IMR-90 (cell line): Measurements from ENCODE around the gene STAT4. TPM values are rescaled to one million over a fixed set of nuclear protein-coding genes. Genes with fewer than 3 reads are reported as not detected.

Experiments
- ATAC-seq: fragments of 200-7000 bp; cut with Tn5 transposase; 2 replicates; pipeline ENCODE4 v1.9.1; 2020; ENCODE audit warnings: low read depth, mild to moderate bottlenecking, moderate library complexity
- BruUV-seq: library from RNA; stranded (reverse); fragments of 400-500 nt; replicated peaks from 2 replicates; lab custom pipeline; 2021; lab: Mats Ljungman, UMichigan
- CTCF ChIA-PET: fragments of 300-600 bp; formaldehyde crosslinking; extraction: SDS; loops from one replicate; lab custom pipeline; 2021; ENCODE audit warnings: antibody characterized with exemption; lab: Yijun Ruan, JAX
- POLR2A ChIA-PET: fragments of 300-600 bp; sonication (Branson Sonifier 250); formaldehyde crosslinking; loops from one replicate; lab custom pipeline; 2022; ENCODE audit warnings: antibody characterized with exemption; ENCODE audit not compliant: unreplicated experiment; lab: Charles Lee
- DNase-seq: peaks from one replicate; pipeline ENCODE4 v3.0.0; 2013
- H2AFZ ChIP-seq: replicated peaks from 2 replicates; pipeline ENCODE3; 2013; ENCODE audit warnings: low read length, mild to moderate bottlenecking; ENCODE audit not compliant: poor library complexity
- H2AK5ac ChIP-seq: 2 replicates; pipeline ENCODE4 v1.6.1; 2013; ENCODE audit warnings: low read depth, low read length, inconsistent platforms
- H2AK9ac ChIP-seq: replicated peaks from 2 replicates; pipeline ENCODE3; 2013; ENCODE audit warnings: mild to moderate bottlenecking, low read depth, low read length, moderate library complexity; ENCODE audit not compliant: poor library complexity
- H2BK120ac ChIP-seq: 2 replicates; pipeline ENCODE4 v1.6.1; 2013; ENCODE audit warnings: low read depth, low read length, inconsistent platforms
- H2BK15ac ChIP-seq: 3 replicates; pipeline ENCODE4 v1.6.1; 2013; ENCODE audit warnings: low read depth, low read length, inconsistent platforms
- H2BK20ac ChIP-seq: 2 replicates; pipeline ENCODE4 v1.6.1; 2013; ENCODE audit warnings: low read depth, mild to moderate bottlenecking, inconsistent platforms, low read length, moderate library complexity
- H2BK5ac ChIP-seq: 2 replicates; pipeline ENCODE4 v1.6.1; 2013; ENCODE audit warnings: mild to moderate bottlenecking, low read depth, low read length, inconsistent platforms; ENCODE audit not compliant: poor library complexity, severe bottlenecking
- H3K14ac ChIP-seq: replicated peaks from 2 replicates; pipeline ENCODE4 v1.6.1; 2013; ENCODE audit warnings: low read depth, low read length, inconsistent platforms
- H3K18ac ChIP-seq: 2 replicates; pipeline ENCODE4 v1.6.1; 2013; ENCODE audit warnings: low read depth, low read length, control low read depth
- H3K23ac ChIP-seq: 2 replicates; pipeline ENCODE4 v1.6.1; 2013; ENCODE audit warnings: low read depth, low read length, inconsistent platforms
- H3K27ac ChIP-seq: 2 replicates; pipeline ENCODE4 v1.5.1; 2013; ENCODE audit warnings: mild to moderate bottlenecking, control low read depth, low read length; ENCODE audit not compliant: insufficient read depth
- H3K27me3 ChIP-seq: 2 replicates; pipeline ENCODE4 v1.6.1; 2013; ENCODE audit warnings: low read length; ENCODE audit not compliant: control insufficient read depth, insufficient read depth
- H3K36me3 ChIP-seq: 2 replicates; pipeline ENCODE4 v1.6.1; 2013; ENCODE audit warnings: low read length, mixed read lengths; ENCODE audit not compliant: control insufficient read depth, insufficient read depth
- H3K4ac ChIP-seq: 2 replicates; pipeline ENCODE4 v1.6.1; 2013; ENCODE audit warnings: low read depth, low read length, inconsistent platforms
- H3K4me1 ChIP-seq: 2 replicates; pipeline ENCODE4 v1.6.1; 2013; ENCODE audit warnings: low read length, mixed read lengths; ENCODE audit not compliant: control insufficient read depth, insufficient read depth
- H3K4me2 ChIP-seq: 2 replicates; pipeline ENCODE4 v1.6.1; 2013; ENCODE audit warnings: low read depth, mild to moderate bottlenecking, control low read depth, low read length, moderate library complexity
- H3K4me3 ChIP-seq: 2 replicates; pipeline ENCODE4 v1.5.1; 2013; ENCODE audit warnings: low read depth, mild to moderate bottlenecking, control low read depth, low read length, moderate library complexity; ENCODE audit not compliant: insufficient read depth
- H3K56ac ChIP-seq: 2 replicates; pipeline ENCODE4 v1.6.1; 2013; ENCODE audit warnings: low read length, inconsistent platforms; ENCODE audit not compliant: insufficient read depth; ENCODE audit errors: extremely low read depth
- H3K79me1 ChIP-seq, 2 experiments: 2 replicates each; pipeline ENCODE4 v1.6.1; 2013; ENCODE audit warnings: low read length in 2 of 2, inconsistent platforms in 1 of 2, low read depth in 1 of 2
- H3K9ac ChIP-seq: 2 replicates; pipeline ENCODE4 v1.6.1; 2013; ENCODE audit warnings: low read depth, low read length, control low read depth
- H3K9me1 ChIP-seq: 2 replicates; pipeline ENCODE4 v1.6.1; 2013; ENCODE audit warnings: low read length, inconsistent platforms; ENCODE audit not compliant: insufficient read depth
- H3K9me3 ChIP-seq: 2 replicates; pipeline ENCODE4 v1.6.1; 2013; ENCODE audit warnings: low read length; ENCODE audit not compliant: control insufficient read depth, insufficient read depth
- H4K20me1 ChIP-seq: 2 replicates; pipeline ENCODE4 v1.6.1; 2013; ENCODE audit warnings: low read length, inconsistent platforms; ENCODE audit not compliant: insufficient read depth
- H4K5ac ChIP-seq: 2 replicates; pipeline ENCODE4 v1.6.1; 2013; ENCODE audit warnings: mild to moderate bottlenecking, low read depth, low read length, control low read depth
- H4K8ac ChIP-seq, 2 experiments: 2 replicates each; pipeline ENCODE4 v1.6.1; 2013; ENCODE audit warnings: low read depth in 2 of 2, low read length in 2 of 2, control low read depth in 1 of 2, inconsistent platforms in 1 of 2
- H4K91ac ChIP-seq: 2 replicates; pipeline ENCODE4 v1.6.1; 2013; ENCODE audit warnings: low read depth, low read length, inconsistent platforms; ENCODE audit not compliant: insufficient read depth
- BHLHE40 ChIP-seq: fragments of 150-350 bp; IDR thresholded peaks from 2 replicates; pipeline ENCODE4 v1.6.1; 2016; ENCODE audit warnings: mild to moderate bottlenecking, low read depth, low read length
- CHD1 ChIP-seq: IDR thresholded peaks from 2 replicates; pipeline ENCODE4 v1.6.1; 2012; ENCODE audit warnings: low read depth, low read length, improper control_type of control experiment
- FOS ChIP-seq: fragments of 150-350 bp; IDR thresholded peaks from 2 replicates; pipeline ENCODE4 v1.6.1; 2016; ENCODE audit warnings: low read depth, low read length
- MAFK ChIP-seq: IDR thresholded peaks from 2 replicates; pipeline ENCODE4 v1.6.1; 2012; ENCODE audit warnings: low read depth, low read length, improper control_type of control experiment
- MAZ ChIP-seq: IDR thresholded peaks from 2 replicates; pipeline ENCODE4 v1.6.1; 2012; ENCODE audit warnings: low read depth, mild to moderate bottlenecking, low read length, improper control_type of control experiment, moderate library complexity, borderline replicate concordance
- MXI1 ChIP-seq: IDR thresholded peaks from 2 replicates; pipeline ENCODE4 v1.6.1; 2012; ENCODE audit warnings: low read depth, mild to moderate bottlenecking, low read length, moderate library complexity, borderline replicate concordance
- POLR2A ChIP-seq: IDR thresholded peaks from 2 replicates; pipeline ENCODE4 v1.6.1; 2012; ENCODE audit warnings: mild to moderate bottlenecking, low read depth, low read length
- RAD21 ChIP-seq: IDR thresholded peaks from 2 replicates; pipeline ENCODE4 v1.6.1; 2012; ENCODE audit warnings: low read length, improper control_type of control experiment
- RFX5 ChIP-seq: IDR thresholded peaks from 2 replicates; pipeline ENCODE4 v1.8.0; 2012; ENCODE audit warnings: low read depth, mild to moderate bottlenecking, low read length, moderate library complexity
- SMC3 ChIP-seq: fragments of 150-350 bp; IDR thresholded peaks from 2 replicates; pipeline ENCODE4 v1.6.1; 2016; ENCODE audit warnings: low read depth, mild to moderate bottlenecking, antibody characterized with exemption, low read length, moderate library complexity
- WGBS, 2 experiments: methylation state at CpG; one replicate each; pipeline versions ENCODE4 v1.1.5 to v1.1.7; 2013; ENCODE audit warnings: missing lambda C conversion rate in 2 of 2; ENCODE audit not compliant: insufficient read length in 1 of 2; ENCODE audit errors: extremely low coverage in 2 of 2; 5-methylcytosine and 5-hydroxymethylcytosine counted together
- dilution Hi-C: fragments of 300-500 bp; cut with HindIII; formaldehyde crosslinking; loops from one replicate; pipeline ENCODE4 v1.14.3; 2018; ENCODE audit warnings: low sequenced_read_pairs; ENCODE audit not compliant: unreplicated experiment
- in situ Hi-C: fragments of 300-500 bp; cut with MboI; formaldehyde crosslinking; loops from 3 replicates; pipeline ENCODE4 v1.14.3; 2019; ENCODE audit warnings: low sequenced_read_pairs, inconsistent platforms, mixed read lengths
- intact Hi-C: fragments of 100-400 bp; cut with micrococcal nuclease; formaldehyde crosslinking; loops from 2 replicates; pipeline ENCODE4 v1.10.0; 2022
- polyA plus RNA-seq, 3 experiments: library from polyadenylated mRNA; depleted of rRNA; stranded (reverse); fragments of >200 nt; gene quantifications; 2 replicates each; pipeline ENCODE4 v1.2.3, GENCODE V29; 2012; ENCODE audit warnings: low replicate concordance in 1 of 3
- total RNA-seq: library from RNA; depleted of rRNA; stranded (reverse); fragments of >200 nt; gene quantifications from 2 replicates; pipeline ENCODE4 v1.2.3, GENCODE V29; 2012
- TF ChIP-seq, protein P1 (sequence below): fragments of 150-350 bp; IDR thresholded peaks from 2 replicates; pipeline ENCODE4 v1.6.1; 2017; ENCODE audit warnings: mild to moderate bottlenecking, antibody characterized with exemption, low read length, low read depth
- TF ChIP-seq, protein P2 (sequence below): fragments of 150-350 bp; IDR thresholded peaks from 2 replicates; pipeline ENCODE4 v1.6.1; 2016; ENCODE audit warnings: low read depth, mild to moderate bottlenecking, low read length, moderate library complexity, borderline replicate concordance

The STAT4 gene
- total and polyA plus RNA-seq, 2 of the 4 experiments (the other 2 are of a cell fraction), result 0.36 to 0.48 TPM

DNA sequence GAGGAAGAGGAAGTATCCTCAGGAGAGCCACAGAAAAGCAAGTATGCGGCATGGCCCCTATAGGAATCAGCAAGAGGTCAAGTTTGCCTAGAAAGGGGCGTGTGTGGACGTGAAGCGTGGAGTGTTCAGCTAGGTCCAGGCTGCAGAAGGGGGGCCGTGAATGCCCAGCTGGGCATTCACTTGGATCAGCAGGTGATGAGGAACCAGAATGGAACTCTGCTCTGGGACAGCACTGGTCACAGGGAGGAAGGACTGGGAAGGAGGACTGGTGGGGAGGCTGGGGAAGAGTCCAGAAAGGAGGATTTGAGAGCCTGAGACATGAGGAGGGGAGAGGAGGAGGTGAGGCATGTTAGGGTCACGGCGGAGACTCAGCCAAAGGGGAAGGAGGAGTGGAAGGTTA, 156.6 kb downstream of the STAT4 start:
- H3K27me3 ChIP-seq, result no peaks in the 10 kb centered on the region
- no peak overlapping the region for H2BK15ac ChIP-seq
- no peaks in the 10 kb centered on the region for H3K9me3 ChIP-seq
- ATAC-seq, result no peak
- 0 out of 2 replicates have a peak, but pooled peaks cover 4% of the 10 kb centered on the region for H4K20me1 ChIP-seq
- H3K4ac ChIP-seq, result no peak overlapping the region
- H4K91ac ChIP-seq, result no peak overlapping the region
- WGBS, 2 experiments, result 98% methylated on average over 7 of the region's 7 CpGs; no CpG with 5 or more reads in 1 of the 2 experiments
- peaks cover 2% of the 10 kb centered on the region; the same call in 1 of the 2 replicates for H3K9me1 ChIP-seq
- H3K23ac ChIP-seq, result no peak overlapping the region
- H3K4me1 ChIP-seq, result no peaks in the 10 kb centered on the region
- no TSS peak for BruUV-seq
- intact Hi-C loops (no loop called here), dilution Hi-C loops (no loop called here), in situ Hi-C loops (no loop called here)
- H2AFZ ChIP-seq, result no peak overlapping the region
- no peak overlapping the region for H4K8ac ChIP-seq
- H2AK9ac ChIP-seq, result no peak overlapping the region
- H3K14ac ChIP-seq, result no peak overlapping the region
- H3K36me3 ChIP-seq, result peaks cover 58% of the 10 kb centered on the region
- H3K56ac ChIP-seq, result no peak overlapping the region
- H2BK5ac ChIP-seq, result no peak overlapping the region
- TF ChIP-seq BHLHE40, result no peak
- no peak for TF ChIP-seq RFX5
- TF ChIP-seq RAD21, result no peak
- TF ChIP-seq, protein P1, sequence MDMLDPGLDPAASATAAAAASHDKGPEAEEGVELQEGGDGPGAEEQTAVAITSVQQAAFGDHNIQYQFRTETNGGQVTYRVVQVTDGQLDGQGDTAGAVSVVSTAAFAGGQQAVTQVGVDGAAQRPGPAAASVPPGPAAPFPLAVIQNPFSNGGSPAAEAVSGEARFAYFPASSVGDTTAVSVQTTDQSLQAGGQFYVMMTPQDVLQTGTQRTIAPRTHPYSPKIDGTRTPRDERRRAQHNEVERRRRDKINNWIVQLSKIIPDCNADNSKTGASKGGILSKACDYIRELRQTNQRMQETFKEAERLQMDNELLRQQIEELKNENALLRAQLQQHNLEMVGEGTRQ, result no peak
- TF ChIP-seq MAZ, result no peak
- no peak for TF ChIP-seq MXI1
- TF ChIP-seq POLR2A, result no peak
- TF ChIP-seq FOS, result no peak
- TF ChIP-seq, protein P2, sequence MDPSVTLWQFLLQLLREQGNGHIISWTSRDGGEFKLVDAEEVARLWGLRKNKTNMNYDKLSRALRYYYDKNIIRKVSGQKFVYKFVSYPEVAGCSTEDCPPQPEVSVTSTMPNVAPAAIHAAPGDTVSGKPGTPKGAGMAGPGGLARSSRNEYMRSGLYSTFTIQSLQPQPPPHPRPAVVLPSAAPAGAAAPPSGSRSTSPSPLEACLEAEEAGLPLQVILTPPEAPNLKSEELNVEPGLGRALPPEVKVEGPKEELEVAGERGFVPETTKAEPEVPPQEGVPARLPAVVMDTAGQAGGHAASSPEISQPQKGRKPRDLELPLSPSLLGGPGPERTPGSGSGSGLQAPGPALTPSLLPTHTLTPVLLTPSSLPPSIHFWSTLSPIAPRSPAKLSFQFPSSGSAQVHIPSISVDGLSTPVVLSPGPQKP, result no peak
- no peak for TF ChIP-seq MAFK
- no peak for TF ChIP-seq CHD1
- TF ChIP-seq SMC3, result no peak
- H3K9ac ChIP-seq, result no peak overlapping the region
- H2BK20ac ChIP-seq, result no peak overlapping the region
- H3K4me3 ChIP-seq, result no peak overlapping the region
- H2BK120ac ChIP-seq, result no peak overlapping the region
- H4K5ac ChIP-seq, result no peak overlapping the region
- no peak overlapping the region for H3K4me2 ChIP-seq
- ChIA-PET POLR2A (no interaction called here), CTCF (no interaction called here)
- DNase-seq, result no peak
- peaks cover 10 to 19% of the 10 kb centered on the region in 2 experiments for H3K79me1 ChIP-seq
- H3K27ac ChIP-seq, result no peak overlapping the region
- no peak overlapping the region for H3K18ac ChIP-seq
- H2AK5ac ChIP-seq, result no peak overlapping the region
